ENCODE measurements around the gene MDM2.

MDM2 gene

DNA sequence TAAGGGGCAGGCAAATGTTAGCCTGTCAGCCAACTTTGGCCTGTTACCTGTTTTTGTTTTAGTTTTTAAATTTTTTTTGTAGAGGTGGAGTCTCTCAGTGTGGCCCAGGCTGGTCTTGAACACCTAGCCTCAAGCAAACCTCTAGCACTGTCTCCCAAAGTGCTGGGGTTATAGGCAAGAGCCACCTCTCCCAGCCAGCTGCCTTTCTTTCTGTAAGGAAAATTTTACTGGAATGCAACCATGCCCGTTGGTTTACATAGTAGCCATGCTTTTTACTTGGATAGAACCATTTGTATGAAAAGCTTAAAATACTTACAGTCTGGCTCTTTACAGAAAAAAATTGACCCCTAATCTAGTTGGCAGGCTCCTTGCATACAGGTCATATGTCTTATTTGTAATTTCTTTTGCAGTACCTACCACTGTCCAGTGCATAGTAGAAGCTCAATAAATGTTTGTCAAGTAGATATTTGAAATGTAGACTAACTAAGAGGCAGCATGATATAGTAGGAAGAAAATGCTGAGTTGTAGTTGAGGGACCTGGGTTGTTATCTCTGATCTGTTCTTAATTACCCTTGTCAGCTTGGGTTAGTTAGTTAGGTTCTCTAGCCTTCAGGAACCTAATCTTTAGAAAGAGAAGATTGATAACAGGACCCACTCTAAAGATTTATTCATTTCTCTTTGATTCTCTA is 4.7 kb downstream of the MDM2 start:
- Histone ChIP-seq H3K9me3 (replicated peaks; ENCODE audit: insufficient read depth, low read length) (no peaks in the 10 kb centered on the region), H3K4me2 (ENCODE audit: low read depth, low read length) (peak overlapping the region; percentile 73), H3K4me1 (ENCODE audit: low read length) (peaks cover 24% of the 10 kb centered on the region; the same call in 1 of the 2 replicates), H3K9me2 (replicated peaks; ENCODE audit: insufficient read depth, low read length) (no peaks in the 10 kb centered on the region), H3K79me2 (ENCODE audit: low read length) (peaks cover 87% of the 10 kb centered on the region), H3K36me3 (replicated peaks; ENCODE audit: insufficient read depth, low read length) (peaks cover 17% of the 10 kb centered on the region), H3F3A (ENCODE audit: insufficient read depth, low read length) (peaks cover 80% of the 10 kb centered on the region), H3K4me3 (ENCODE audit: low read length) (peak overlapping the region; percentile 29), H3K27me3 (replicated peaks; ENCODE audit: insufficient read depth, low read length) (no peaks in the 10 kb centered on the region), H3K9ac (ENCODE audit: low read length) (peak overlapping the region; percentile 38; the same call in 1 of the 2 replicates), H4K20me1 (ENCODE audit: insufficient read depth, low read length) (peaks cover 44% of the 10 kb centered on the region), H3K27ac (ENCODE audit: low read length) (peak overlapping the region; percentile 25; the same call in 1 of the 2 replicates), H2AFZ (ENCODE audit: low read length) (no peak overlapping the region)
- DNase-seq, result no peak
- TF ChIP-seq, protein P1, sequence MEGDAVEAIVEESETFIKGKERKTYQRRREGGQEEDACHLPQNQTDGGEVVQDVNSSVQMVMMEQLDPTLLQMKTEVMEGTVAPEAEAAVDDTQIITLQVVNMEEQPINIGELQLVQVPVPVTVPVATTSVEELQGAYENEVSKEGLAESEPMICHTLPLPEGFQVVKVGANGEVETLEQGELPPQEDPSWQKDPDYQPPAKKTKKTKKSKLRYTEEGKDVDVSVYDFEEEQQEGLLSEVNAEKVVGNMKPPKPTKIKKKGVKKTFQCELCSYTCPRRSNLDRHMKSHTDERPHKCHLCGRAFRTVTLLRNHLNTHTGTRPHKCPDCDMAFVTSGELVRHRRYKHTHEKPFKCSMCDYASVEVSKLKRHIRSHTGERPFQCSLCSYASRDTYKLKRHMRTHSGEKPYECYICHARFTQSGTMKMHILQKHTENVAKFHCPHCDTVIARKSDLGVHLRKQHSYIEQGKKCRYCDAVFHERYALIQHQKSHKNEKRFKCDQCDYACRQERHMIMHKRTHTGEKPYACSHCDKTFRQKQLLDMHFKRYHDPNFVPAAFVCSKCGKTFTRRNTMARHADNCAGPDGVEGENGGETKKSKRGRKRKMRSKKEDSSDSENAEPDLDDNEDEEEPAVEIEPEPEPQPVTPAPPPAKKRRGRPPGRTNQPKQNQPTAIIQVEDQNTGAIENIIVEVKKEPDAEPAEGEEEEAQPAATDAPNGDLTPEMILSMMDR (IDR thresholded peaks at IDR 0.05; ENCODE audit: low read length), result no peak
- TF ChIP-seq EZH2phosphoT487 (IDR thresholded peaks at IDR 0.05; ENCODE audit: low read length) (no peak), EZH2 (optimal IDR thresholded peaks at IDR 0.05; ENCODE audit: low read depth, low read length) (no peak)

DNA sequence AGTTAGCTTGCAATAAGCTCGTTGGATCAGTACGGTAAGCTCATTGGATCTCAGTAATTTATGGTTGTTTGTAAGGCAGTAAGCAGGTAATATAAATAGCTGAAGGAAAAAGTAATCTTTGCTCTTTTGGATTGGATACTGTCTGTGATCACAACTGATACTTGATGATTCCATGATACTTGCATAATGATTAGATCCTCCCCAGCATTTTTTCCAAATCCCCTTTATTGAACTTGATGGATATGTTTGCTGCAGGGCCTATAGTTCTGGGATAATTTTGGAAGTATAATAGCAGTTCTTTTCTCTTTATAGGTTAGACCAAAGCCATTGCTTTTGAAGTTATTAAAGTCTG is 5.2 kb downstream of the MDM2 start:
- peak overlapping the region; percentile 25; the same call in 1 of the 2 replicates for H3K27ac ChIP-seq (ENCODE audit: low read length)
- H3K4me1 ChIP-seq (ENCODE audit: low read length), result peaks cover 24% of the 10 kb centered on the region; the same call in 1 of the 2 replicates

DNA sequence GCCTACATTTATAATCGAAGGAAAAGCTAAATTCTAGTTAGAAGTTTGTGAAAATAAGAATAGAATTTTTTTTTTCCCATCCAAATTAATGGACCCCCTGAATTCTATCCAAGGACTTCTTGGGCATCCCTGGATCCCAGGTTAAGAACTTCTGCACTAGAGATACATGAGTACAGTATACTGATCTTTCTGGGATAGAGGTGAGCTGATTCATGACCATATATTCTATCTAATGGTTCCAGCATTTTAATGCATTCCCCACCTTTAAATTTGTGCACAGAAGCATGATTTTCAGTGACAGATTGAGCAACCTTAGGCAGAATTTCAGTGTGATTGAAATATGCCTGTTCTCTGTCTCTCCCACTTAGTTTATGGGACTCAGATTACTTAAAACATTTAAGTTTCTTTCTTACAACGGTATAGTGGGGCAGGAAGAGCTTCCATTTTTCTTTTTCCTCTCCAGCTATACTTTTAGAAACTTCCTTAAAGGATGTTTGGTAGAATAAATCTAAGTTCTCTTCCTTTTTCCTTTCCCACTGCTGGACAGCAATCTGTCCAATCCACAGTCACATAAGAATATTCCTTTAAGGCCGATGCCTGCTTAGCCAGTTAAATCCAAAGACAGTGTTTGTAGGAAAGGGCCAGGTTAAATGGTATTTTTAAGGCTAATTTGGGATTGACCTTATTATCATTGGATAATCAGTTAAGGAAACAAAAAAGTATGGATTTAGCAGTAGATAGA is 6.7 kb downstream of the MDM2 start:
- Histone ChIP-seq H3K9ac (ENCODE audit: low read length) (peak overlapping the region; percentile 0; the same call in 1 of the 2 replicates), H3K27ac (ENCODE audit: low read length) (peak overlapping the region; percentile 20; the same call in 1 of the 2 replicates), H2AFZ (ENCODE audit: low read length) (no peak overlapping the region), H3K36me3 (replicated peaks; ENCODE audit: insufficient read depth, low read length) (peaks cover 16% of the 10 kb centered on the region), H3K9me3 (replicated peaks; ENCODE audit: insufficient read depth, low read length) (no peaks in the 10 kb centered on the region), H3F3A (ENCODE audit: insufficient read depth, low read length) (peaks cover 75% of the 10 kb centered on the region), H3K79me2 (ENCODE audit: low read length) (peaks cover 97% of the 10 kb centered on the region), H4K20me1 (ENCODE audit: insufficient read depth, low read length) (peaks cover 44% of the 10 kb centered on the region), H3K4me2 (ENCODE audit: low read depth, low read length) (peak overlapping the region; percentile 73), H3K9me2 (replicated peaks; ENCODE audit: insufficient read depth, low read length) (no peaks in the 10 kb centered on the region), H3K4me1 (ENCODE audit: low read length) (peaks cover 24% of the 10 kb centered on the region; the same call in 1 of the 2 replicates), H3K4me3 (ENCODE audit: low read length) (peak overlapping the region; percentile 17), H3K27me3 (replicated peaks; ENCODE audit: insufficient read depth, low read length) (no peaks in the 10 kb centered on the region)
- TF ChIP-seq, protein P1 (IDR thresholded peaks at IDR 0.05; ENCODE audit: low read length), result no peak
- no peak for TF ChIP-seq EZH2 (optimal IDR thresholded peaks at IDR 0.05; ENCODE audit: low read depth, low read length)
- no peak for TF ChIP-seq EZH2phosphoT487 (IDR thresholded peaks at IDR 0.05; ENCODE audit: low read length)
- DNase-seq, result no peak

More for the DNA sequence above, 5.2 kb downstream of the MDM2 start:
- H3K27me3 ChIP-seq (replicated peaks; ENCODE audit: insufficient read depth, low read length), result no peaks in the 10 kb centered on the region
- DNase-seq, result no peak
- H3K4me2 ChIP-seq (ENCODE audit: low read depth, low read length), result peak overlapping the region; percentile 73
- no peaks in the 10 kb centered on the region for H3K9me2 ChIP-seq (replicated peaks; ENCODE audit: insufficient read depth, low read length)
- no peak overlapping the region for H2AFZ ChIP-seq (ENCODE audit: low read length)
- no peaks in the 10 kb centered on the region for H3K9me3 ChIP-seq (replicated peaks; ENCODE audit: insufficient read depth, low read length)
- peak overlapping the region; percentile 29 for H3K4me3 ChIP-seq (ENCODE audit: low read length)
- H3K9ac ChIP-seq (ENCODE audit: low read length), result peak overlapping the region; percentile 38; the same call in 1 of the 2 replicates
- peaks cover 92% of the 10 kb centered on the region for H3K79me2 ChIP-seq (ENCODE audit: low read length)
- TF ChIP-seq EZH2 (optimal IDR thresholded peaks at IDR 0.05; ENCODE audit: low read depth, low read length), result no peak
- TF ChIP-seq, protein P1 (IDR thresholded peaks at IDR 0.05; ENCODE audit: low read length), result no peak
- no peak for TF ChIP-seq EZH2phosphoT487 (IDR thresholded peaks at IDR 0.05; ENCODE audit: low read length)
- peaks cover 81% of the 10 kb centered on the region for H3F3A ChIP-seq (ENCODE audit: insufficient read depth, low read length)
- peaks cover 17% of the 10 kb centered on the region for H3K36me3 ChIP-seq (replicated peaks; ENCODE audit: insufficient read depth, low read length)
- peaks cover 44% of the 10 kb centered on the region for H4K20me1 ChIP-seq (ENCODE audit: insufficient read depth, low read length)
